HepG2 (cell line): ENCODE measurements around the gene GIMAP8. TPM values are rescaled to one million over a fixed set of nuclear protein-coding genes. Genes with fewer than 3 reads are reported as not detected.

Experiments used
- ARID3A ChIP-seq: IDR thresholded peaks from 2 replicates; pipeline ENCODE4 v1.6.1; 2012; ENCODE audit warnings: low read depth, low read length, improper control_type of control experiment
- ARNTL ChIP-seq: sonication (generic); formaldehyde crosslinking; IDR thresholded peaks from 2 replicates; pipeline ENCODE4 v1.4.0; 2020; ENCODE audit warnings: mild to moderate bottlenecking, missing genetic modification reagents
- CCDC6 ChIP-seq: sonication (generic); formaldehyde crosslinking; IDR thresholded peaks from 2 replicates; pipeline ENCODE4 v1.8.1; 2022; ENCODE audit warnings: mild to moderate bottlenecking, missing genetic modification reagents, moderate library complexity
- ETV5 ChIP-seq: IDR thresholded peaks from 2 replicates; pipeline ENCODE4 v1.6.1; 2018; ENCODE audit warnings: missing biosample characterization, missing genetic modification reagents, inconsistent platforms, borderline replicate concordance
- FOXP4 ChIP-seq: sonication (generic); formaldehyde crosslinking; IDR thresholded peaks from 2 replicates; pipeline ENCODE4 v1.4.0; 2020; ENCODE audit warnings: missing genetic modification reagents
- KDM6A ChIP-seq: IDR thresholded peaks from 2 replicates; pipeline ENCODE4 v1.6.1; 2016; ENCODE audit warnings: low read depth
- MATR3 ChIP-seq: sonication (generic); formaldehyde crosslinking; IDR thresholded peaks from 2 replicates; pipeline ENCODE4 v1.4.0; 2020; ENCODE audit warnings: missing genetic modification reagents
- NCOA5 ChIP-seq: sonication (generic); formaldehyde crosslinking; IDR thresholded peaks from 2 replicates; pipeline ENCODE4 v1.4.0; 2020; ENCODE audit warnings: missing genetic modification reagents
- RFXANK ChIP-seq: IDR thresholded peaks from 2 replicates; pipeline ENCODE4 v1.6.1; 2016
- SRY ChIP-seq: sonication (generic); formaldehyde crosslinking; IDR thresholded peaks from 2 replicates; pipeline ENCODE4 v1.8.0; 2022; ENCODE audit warnings: mild to moderate bottlenecking, missing genetic modification reagents
- STAT5B ChIP-seq: sonication (generic); formaldehyde crosslinking; IDR thresholded peaks from 2 replicates; pipeline ENCODE4 v1.4.0; 2020; ENCODE audit warnings: missing genetic modification reagents
- ZNF142 ChIP-seq: sonication (generic); formaldehyde crosslinking; IDR thresholded peaks from 2 replicates; pipeline ENCODE4 v1.4.0; 2020; ENCODE audit warnings: missing genetic modification reagents
- ZNF432 ChIP-seq: sonication (generic); formaldehyde crosslinking; IDR thresholded peaks from 2 replicates; pipeline ENCODE4 v1.5.0; 2020; ENCODE audit warnings: missing genetic modification reagents, mild to moderate bottlenecking, borderline replicate concordance
- ZNF564 ChIP-seq: sonication (generic); formaldehyde crosslinking; IDR thresholded peaks from 2 replicates; pipeline ENCODE4 v1.8.1; 2023; ENCODE audit warnings: mild to moderate bottlenecking, missing genetic modification reagents
- ZNF572 ChIP-seq: sonication (generic); formaldehyde crosslinking; IDR thresholded peaks from 2 replicates; pipeline ENCODE4 v1.5.1; 2020; ENCODE audit warnings: mild to moderate bottlenecking, missing genetic modification reagents
- polyA plus RNA-seq, 8 experiments: library from polyadenylated mRNA; depleted of rRNA in 3 of 8; stranded (reverse) in 7 of 8; unstranded in 1 of 8; fragments of >200 nt; fragmentation: Illumina TruSeq in 4 of 8; extraction: Trizol in 4 of 8; gene quantifications; 2 replicates each; pipeline versions ENCODE4 v1.2.1 to v1.2.3, GENCODE V29; 2011 to 2016; ENCODE audit warnings: low read depth in 4 of 8, missing spikeins in 1 of 8, mixed read lengths in 1 of 8; ENCODE audit not compliant: insufficient read depth in 1 of 8
- total RNA-seq, 5 experiments: library from RNA; depleted of rRNA; stranded (reverse); fragments of >200 nt; fragmentation: Illumina TruSeq; extraction: Trizol; gene quantifications; 2 replicates each; pipeline ENCODE4 v1.2.3, GENCODE V29; 2016; ENCODE audit warnings: low read depth in 1 of 5
- TF ChIP-seq, protein P1 (sequence below): sonication (generic); formaldehyde crosslinking; IDR thresholded peaks from 2 replicates; pipeline ENCODE4 v1.5.1; 2020; ENCODE audit warnings: mild to moderate bottlenecking, missing genetic modification reagents
- TF ChIP-seq, protein P2 (sequence below): sonication (generic); formaldehyde crosslinking; IDR thresholded peaks from 2 replicates; pipeline ENCODE4 v1.4.0; 2020; ENCODE audit warnings: mild to moderate bottlenecking, missing genetic modification reagents

Gene GIMAP8
- total and polyA plus RNA-seq, 2 of the 13 experiments (the other 11 are each of a cell fraction or from before 2014, with no cell fraction given): not detected

- peak; percentile 30; the same call in 1 of the 2 replicates for TF ChIP-seq FOXP4
- no peak for TF ChIP-seq SRY (CRISPR knock-in tag)
- 0 out of 2 replicates have a peak, but pooled peaks have one; percentile 59 for TF ChIP-seq STAT5B (CRISPR knock-in tag)
- no peak for TF ChIP-seq ZNF142
- no peak for TF ChIP-seq MATR3 (CRISPR knock-in tag)
- no peak for TF ChIP-seq KDM6A (CRISPR knock-in tag)
- TF ChIP-seq ZNF564 (CRISPR knock-in tag): no peak
- no peak; the same call in 1 of the 2 replicates for TF ChIP-seq ETV5
- no peak for TF ChIP-seq ARID3A
- TF ChIP-seq, protein P1, sequence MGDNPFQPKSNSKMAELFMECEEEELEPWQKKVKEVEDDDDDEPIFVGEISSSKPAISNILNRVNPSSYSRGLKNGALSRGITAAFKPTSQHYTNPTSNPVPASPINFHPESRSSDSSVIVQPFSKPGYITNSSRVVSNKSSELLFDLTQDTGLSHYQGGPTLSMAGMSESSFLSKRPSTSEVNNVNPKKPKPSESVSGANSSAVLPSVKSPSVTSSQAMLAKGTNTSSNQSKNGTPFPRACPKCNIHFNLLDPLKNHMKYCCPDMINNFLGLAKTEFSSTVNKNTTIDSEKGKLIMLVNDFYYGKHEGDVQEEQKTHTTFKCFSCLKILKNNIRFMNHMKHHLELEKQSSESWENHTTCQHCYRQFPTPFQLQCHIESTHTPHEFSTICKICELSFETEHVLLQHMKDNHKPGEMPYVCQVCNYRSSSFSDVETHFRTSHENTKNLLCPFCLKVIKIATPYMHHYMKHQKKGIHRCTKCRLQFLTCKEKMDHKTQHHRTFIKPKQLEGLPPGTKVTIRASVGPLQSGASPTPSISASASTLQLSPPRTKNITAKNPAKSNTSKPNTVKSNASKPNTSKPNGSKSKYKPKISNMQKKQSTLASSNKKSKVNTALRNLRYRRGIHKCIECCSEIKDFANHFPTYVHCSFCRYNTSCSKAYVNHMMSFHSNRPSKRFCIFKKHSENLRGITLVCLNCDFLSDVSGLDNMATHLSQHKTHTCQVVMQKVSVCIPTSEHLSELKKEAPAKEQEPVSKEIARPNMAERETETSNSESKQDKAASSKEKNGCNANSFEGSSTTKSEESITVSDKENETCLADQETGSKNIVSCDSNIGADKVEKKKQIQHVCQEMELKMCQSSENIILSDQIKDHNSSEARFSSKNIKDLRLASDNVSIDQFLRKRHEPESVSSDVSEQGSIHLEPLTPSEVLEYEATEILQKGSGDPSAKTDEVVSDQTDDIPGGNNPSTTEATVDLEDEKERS: no peak
- TF ChIP-seq ZNF572: no peak
- TF ChIP-seq NCOA5 (CRISPR knock-in tag): no peak
- TF ChIP-seq ARNTL: no peak
- TF ChIP-seq, protein P2, sequence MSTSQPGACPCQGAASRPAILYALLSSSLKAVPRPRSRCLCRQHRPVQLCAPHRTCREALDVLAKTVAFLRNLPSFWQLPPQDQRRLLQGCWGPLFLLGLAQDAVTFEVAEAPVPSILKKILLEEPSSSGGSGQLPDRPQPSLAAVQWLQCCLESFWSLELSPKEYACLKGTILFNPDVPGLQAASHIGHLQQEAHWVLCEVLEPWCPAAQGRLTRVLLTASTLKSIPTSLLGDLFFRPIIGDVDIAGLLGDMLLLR: no peak
- TF ChIP-seq ZNF432: no peak
- TF ChIP-seq RFXANK: no peak
- TF ChIP-seq CCDC6: no peak
These were observed 29.3 kb upstream of the GIMAP8 start (continued) for GRCh38 chr7:150420987-150421674.
